Measurements from ENCODE around the gene MB21D2.

Gene MB21D2

GRCh38 chr3:192758654-192759053, 159.0 kb downstream of the MB21D2 start:
- H3K4me3 ChIP-seq (ENCODE audit: control insufficient read depth, low read depth, low read length), result no peak overlapping the region
- no peak for DNase-seq (ENCODE audit: low read depth)
- TF ChIP-seq CTCF (IDR thresholded peaks at IDR 0.05; ENCODE audit: control insufficient read depth, insufficient read depth, low read depth, low read length, missing control alignments), result no peak

- H3K4me3 ChIP-seq (ENCODE audit: control insufficient read depth, low read depth, low read length), result no peak overlapping the region
- no peak for TF ChIP-seq CTCF (IDR thresholded peaks at IDR 0.05; ENCODE audit: control insufficient read depth, insufficient read depth, low read depth, low read length, missing control alignments)
- DNase-seq (ENCODE audit: low read depth), result no peak
Observed at GRCh38 chr3:192751148-192751547, 166.5 kb downstream of the MB21D2 start.

- H3K4me3 ChIP-seq (ENCODE audit: control insufficient read depth, low read depth, low read length), result no peak overlapping the region
- DNase-seq (ENCODE audit: low read depth), result no peak
- no peak for TF ChIP-seq CTCF (IDR thresholded peaks at IDR 0.05; ENCODE audit: control insufficient read depth, insufficient read depth, low read depth, low read length, missing control alignments)
Observed at GRCh38 chr3:192750201-192750600, 167.5 kb downstream of the MB21D2 start.

- TF ChIP-seq CTCF (IDR thresholded peaks at IDR 0.05; ENCODE audit: control insufficient read depth, insufficient read depth, low read depth, low read length, missing control alignments), result no peak
- no peak for DNase-seq (ENCODE audit: low read depth)
- no peak overlapping the region for H3K4me3 ChIP-seq (ENCODE audit: control insufficient read depth, low read depth, low read length)
Observed at GRCh38 chr3:192747746-192748145, 169.9 kb downstream of the MB21D2 start.

GRCh38 chr3:192747145-192747544, 170.5 kb downstream of the MB21D2 start:
- no peak for DNase-seq (ENCODE audit: low read depth)
- H3K4me3 ChIP-seq (ENCODE audit: control insufficient read depth, low read depth, low read length), result no peak overlapping the region
- TF ChIP-seq CTCF (IDR thresholded peaks at IDR 0.05; ENCODE audit: control insufficient read depth, insufficient read depth, low read depth, low read length, missing control alignments), result no peak

Measured in AG09309 (cell line).